Fibroblast of lung (primary cell): ENCODE results near the gene SLC41A1. TPM values are rescaled to one million over a fixed set of nuclear protein-coding genes. Genes with fewer than 3 reads are reported as not detected.
A peak's percentile ranks its signal among the peaks of the same experiment; 100 is the strongest.

Experiments used
- DNase-seq, 2 donors: peaks; one replicate each; pipeline versions ENCODE4 v3.0.0 to v3.0.0-alpha.2; 2010; ENCODE audit warnings: low read depth in 2 of 2
- H2AFZ ChIP-seq: 2 replicates; pipeline ENCODE4 v1.5.1; 2012; ENCODE audit warnings: low read length, control low read depth, inconsistent platforms
- H3K27ac ChIP-seq: 2 replicates; pipeline ENCODE4 v1.5.1; 2011; ENCODE audit warnings: low read length, control low read depth; ENCODE audit not compliant: insufficient read depth
- H3K27me3 ChIP-seq: 2 replicates; pipeline ENCODE4 v1.5.1; 2011; ENCODE audit warnings: mild to moderate bottlenecking, low read length; ENCODE audit not compliant: control insufficient read depth, insufficient read depth
- H3K36me3 ChIP-seq: 2 replicates; pipeline ENCODE4 v1.5.1; 2011; ENCODE audit warnings: low read length; ENCODE audit not compliant: control insufficient read depth, insufficient read depth
- H3K4me1 ChIP-seq: 2 replicates; pipeline ENCODE4 v1.5.1; 2011; ENCODE audit warnings: low read length; ENCODE audit not compliant: control insufficient read depth, insufficient read depth; ENCODE audit errors: extremely low read depth
- H3K4me2 ChIP-seq: 2 replicates; pipeline ENCODE4 v1.5.1; 2011; ENCODE audit warnings: low read length, control low read depth; ENCODE audit not compliant: insufficient read depth; ENCODE audit errors: extremely low read depth
- H3K4me3 ChIP-seq, 4 experiments: fragments of 200-600 bp in 1 of 4; sonication (generic) in 1 of 4; replicated peaks in 1 of 4; 2 replicates each; pipeline ENCODE4 v1.5.1; 2011 to 2016; ENCODE audit warnings: low read length in 4 of 4, low read depth in 3 of 4, mild to moderate bottlenecking in 3 of 4, control low read depth in 2 of 4, inconsistent platforms in 1 of 4, mixed read lengths in 1 of 4; ENCODE audit not compliant: insufficient read depth in 1 of 4; ENCODE audit errors: control extremely low read depth in 1 of 4
- H3K79me2 ChIP-seq: 2 replicates; pipeline ENCODE4 v1.5.1; 2012; ENCODE audit warnings: mild to moderate bottlenecking, low read length, inconsistent platforms; ENCODE audit not compliant: control insufficient read depth, insufficient read depth
- H3K9ac ChIP-seq: 2 replicates; pipeline ENCODE4 v1.5.1; 2011; ENCODE audit warnings: mild to moderate bottlenecking, low read length, control low read depth; ENCODE audit not compliant: insufficient read depth
- H3K9me3 ChIP-seq: 2 replicates; pipeline ENCODE4 v1.5.1; 2012; ENCODE audit warnings: low read depth, low read length; ENCODE audit not compliant: control insufficient read depth, insufficient read depth
- H4K20me1 ChIP-seq: 2 replicates; pipeline ENCODE4 v1.5.1; 2011; ENCODE audit warnings: low read length; ENCODE audit not compliant: control insufficient read depth, insufficient read depth; ENCODE audit errors: extremely low read depth
- EZH2 ChIP-seq: IDR thresholded peaks from 2 replicates; pipeline ENCODE4 v1.5.1; 2012; ENCODE audit warnings: low read length, control low read depth, mild to moderate bottlenecking; ENCODE audit errors: missing control alignments
- polyA plus RNA-seq, 2 donors: library from polyadenylated mRNA; depleted of rRNA in 1 of 2; stranded (reverse) in 1 of 2; unstranded in 1 of 2; fragments of >200 nt; gene quantifications; 2 replicates each; pipeline ENCODE4 v1.2.1, GENCODE V29; 2011 to 2012; ENCODE audit warnings: missing spikeins in 1 of 2
- total RNA-seq: library from RNA; depleted of rRNA; stranded (reverse); fragments of >200 nt; gene quantifications from 2 replicates; pipeline ENCODE4 v1.2.1, GENCODE V29; 2014
- TF ChIP-seq, protein P1 (sequence below), 2 donors: IDR thresholded peaks in 1 of 2; conservative IDR thresholded peaks in 1 of 2; 1 replicate in 1 of 2; 2 replicates in 1 of 2; pipeline ENCODE4 v1.5.1; 2011 to 2012; ENCODE audit warnings: low read length in 2 of 2, control low read depth in 1 of 2, inconsistent platforms in 1 of 2, low read depth in 1 of 2, mild to moderate bottlenecking in 1 of 2

SLC41A1 gene
- total and polyA plus RNA-seq, 2 donors (not counting 1 experiment from before 2014, with no cell fraction given) = 24.6 to 28.9 TPM

DNA sequence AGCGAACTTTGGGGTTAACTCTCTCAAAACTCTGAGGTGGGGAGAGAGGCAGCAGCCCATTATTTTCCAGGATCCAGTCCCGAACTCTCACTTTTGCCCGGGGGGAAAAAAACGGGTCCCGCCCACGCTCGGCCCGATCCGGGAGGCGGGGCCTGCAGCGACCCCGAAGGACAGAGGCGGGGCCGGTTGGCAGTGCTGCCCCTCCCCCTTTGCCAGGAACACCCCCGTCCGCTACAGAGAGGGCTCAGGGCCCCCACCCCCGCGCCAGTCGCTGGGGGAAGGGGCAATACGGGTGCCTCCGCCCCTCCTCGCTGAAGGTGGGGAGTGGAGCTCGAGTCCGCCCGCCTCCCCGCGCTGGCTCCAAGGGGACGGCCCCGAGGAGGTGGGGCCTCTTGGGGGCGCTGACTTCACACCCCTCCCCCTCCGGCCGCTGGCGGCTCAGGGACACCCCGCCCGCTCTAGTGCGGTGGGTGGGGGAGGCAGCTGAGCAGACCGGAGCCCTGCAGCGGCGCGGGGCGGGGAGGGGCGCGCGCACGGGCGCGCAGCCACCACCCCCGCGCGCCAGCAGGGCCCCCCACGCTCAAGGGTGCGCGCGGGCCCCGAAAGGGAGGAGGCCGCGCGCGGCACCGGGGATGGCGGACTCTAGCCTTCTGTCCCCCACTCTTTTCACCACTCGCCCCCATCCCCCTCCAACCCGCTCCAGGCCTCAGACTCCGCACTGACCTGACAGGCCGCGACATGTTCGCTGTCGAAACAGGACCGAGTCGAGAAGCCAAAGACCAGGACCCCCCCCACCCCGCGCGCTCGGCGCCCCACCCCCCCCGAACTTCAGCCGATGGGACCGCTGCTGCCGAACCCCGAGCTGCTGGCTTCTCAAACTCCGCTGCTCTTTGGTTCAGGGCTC, 63.5 kb downstream of the SLC41A1 start:
- peaks cover 49% of the 10 kb centered on the region for H3K79me2 ChIP-seq

DNA sequence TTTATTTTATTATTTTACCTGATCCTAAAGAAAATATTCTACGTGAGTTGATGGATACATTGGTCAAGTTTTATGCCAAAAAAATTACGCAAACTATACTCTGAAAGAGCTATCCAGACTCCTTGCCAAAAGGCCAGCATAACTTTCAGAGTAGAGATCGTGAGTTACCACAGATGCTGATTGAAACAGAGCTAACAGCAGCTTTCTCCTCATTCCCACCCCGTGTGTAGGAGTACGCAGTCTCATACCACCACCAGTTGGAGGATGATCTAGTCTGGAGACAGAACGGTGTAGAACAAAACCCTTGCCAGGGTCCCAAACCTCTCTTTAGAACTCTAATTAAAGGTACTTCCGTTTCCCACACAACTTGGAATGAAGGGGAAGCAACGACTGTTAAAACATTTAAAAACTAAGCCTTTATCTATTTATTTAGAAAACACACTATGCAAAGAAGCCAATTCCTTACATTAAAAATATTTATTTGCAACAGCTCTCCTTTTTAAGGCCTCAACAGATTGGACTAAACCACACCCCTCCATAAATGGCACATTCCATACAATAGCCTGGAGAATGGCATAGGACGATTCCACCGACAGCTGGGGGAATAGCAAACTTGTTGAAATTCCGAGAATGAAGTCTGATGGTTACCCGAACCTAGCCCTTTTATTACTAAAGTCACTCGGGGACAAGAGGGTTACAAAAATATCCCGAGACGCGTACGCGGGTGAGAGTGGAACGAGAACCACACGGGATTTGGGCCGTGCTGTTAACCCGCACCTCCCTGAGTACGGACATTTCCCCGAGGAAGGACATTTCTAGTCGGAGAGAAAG, 64.4 kb downstream of the SLC41A1 start:
- H3K4me2 ChIP-seq = peak overlapping the region; percentile 88
- TF ChIP-seq, protein P1, sequence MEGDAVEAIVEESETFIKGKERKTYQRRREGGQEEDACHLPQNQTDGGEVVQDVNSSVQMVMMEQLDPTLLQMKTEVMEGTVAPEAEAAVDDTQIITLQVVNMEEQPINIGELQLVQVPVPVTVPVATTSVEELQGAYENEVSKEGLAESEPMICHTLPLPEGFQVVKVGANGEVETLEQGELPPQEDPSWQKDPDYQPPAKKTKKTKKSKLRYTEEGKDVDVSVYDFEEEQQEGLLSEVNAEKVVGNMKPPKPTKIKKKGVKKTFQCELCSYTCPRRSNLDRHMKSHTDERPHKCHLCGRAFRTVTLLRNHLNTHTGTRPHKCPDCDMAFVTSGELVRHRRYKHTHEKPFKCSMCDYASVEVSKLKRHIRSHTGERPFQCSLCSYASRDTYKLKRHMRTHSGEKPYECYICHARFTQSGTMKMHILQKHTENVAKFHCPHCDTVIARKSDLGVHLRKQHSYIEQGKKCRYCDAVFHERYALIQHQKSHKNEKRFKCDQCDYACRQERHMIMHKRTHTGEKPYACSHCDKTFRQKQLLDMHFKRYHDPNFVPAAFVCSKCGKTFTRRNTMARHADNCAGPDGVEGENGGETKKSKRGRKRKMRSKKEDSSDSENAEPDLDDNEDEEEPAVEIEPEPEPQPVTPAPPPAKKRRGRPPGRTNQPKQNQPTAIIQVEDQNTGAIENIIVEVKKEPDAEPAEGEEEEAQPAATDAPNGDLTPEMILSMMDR (conservative IDR thresholded peaks at IDR 0.05 in 1 of 2, IDR thresholded peaks at IDR 0.05 in 1 of 2; ENCODE audit: low read depth in 1 of 2, low read length in 2 of 2) = no peak
- no peak for TF ChIP-seq EZH2
- H3K4me3 ChIP-seq = peak overlapping the region; percentile 60 to 97 (median 78)
- H3K36me3 ChIP-seq = no peaks in the 10 kb centered on the region
- H3K9ac ChIP-seq = peak overlapping the region; percentile 86
- peaks cover 58% of the 10 kb centered on the region for H3K79me2 ChIP-seq
- peak overlapping the region; percentile 93 for H3K27ac ChIP-seq
- no peaks in the 10 kb centered on the region for H3K9me3 ChIP-seq
- no peaks in the 10 kb centered on the region for H3K27me3 ChIP-seq
- H2AFZ ChIP-seq = no peak overlapping the region
- H3K4me1 ChIP-seq = peaks cover 5% of the 10 kb centered on the region
- DNase-seq = peak; percentile 69 to 86
- peaks cover 2% of the 10 kb centered on the region for H4K20me1 ChIP-seq

More for the DNA sequence above, 63.5 kb downstream of the SLC41A1 start:
- H3K9me3 ChIP-seq = no peaks in the 10 kb centered on the region
- peak overlapping the region; percentile 88 for H3K4me2 ChIP-seq
- no peaks in the 10 kb centered on the region for H3K36me3 ChIP-seq
- peak overlapping the region; percentile 93 for H3K27ac ChIP-seq
- no peaks in the 10 kb centered on the region for H3K27me3 ChIP-seq
- H3K9ac ChIP-seq = peak overlapping the region; percentile 86
- peak overlapping the region; percentile 60 to 97 (median 78) for H3K4me3 ChIP-seq
- peak; percentile 94 to 96 for DNase-seq
- TF ChIP-seq, protein P1 (conservative IDR thresholded peaks at IDR 0.05 in 1 of 2, IDR thresholded peaks at IDR 0.05 in 1 of 2; ENCODE audit: low read depth in 1 of 2, low read length in 2 of 2) = no peak
- no peak for TF ChIP-seq EZH2
- peaks cover 5% of the 10 kb centered on the region for H3K4me1 ChIP-seq
- H2AFZ ChIP-seq = no peak overlapping the region
- H4K20me1 ChIP-seq = peaks cover 2% of the 10 kb centered on the region
